GM04504 (cell line): ENCODE results near the gene PNKP.
A peak's percentile ranks its signal among the peaks of the same experiment; 100 is the strongest.

Experiments
- DNase-seq: peaks from one replicate; pipeline ENCODE4 v3.0.0-alpha.2; 2012; ENCODE audit warnings: low read depth

The PNKP gene

DNA sequence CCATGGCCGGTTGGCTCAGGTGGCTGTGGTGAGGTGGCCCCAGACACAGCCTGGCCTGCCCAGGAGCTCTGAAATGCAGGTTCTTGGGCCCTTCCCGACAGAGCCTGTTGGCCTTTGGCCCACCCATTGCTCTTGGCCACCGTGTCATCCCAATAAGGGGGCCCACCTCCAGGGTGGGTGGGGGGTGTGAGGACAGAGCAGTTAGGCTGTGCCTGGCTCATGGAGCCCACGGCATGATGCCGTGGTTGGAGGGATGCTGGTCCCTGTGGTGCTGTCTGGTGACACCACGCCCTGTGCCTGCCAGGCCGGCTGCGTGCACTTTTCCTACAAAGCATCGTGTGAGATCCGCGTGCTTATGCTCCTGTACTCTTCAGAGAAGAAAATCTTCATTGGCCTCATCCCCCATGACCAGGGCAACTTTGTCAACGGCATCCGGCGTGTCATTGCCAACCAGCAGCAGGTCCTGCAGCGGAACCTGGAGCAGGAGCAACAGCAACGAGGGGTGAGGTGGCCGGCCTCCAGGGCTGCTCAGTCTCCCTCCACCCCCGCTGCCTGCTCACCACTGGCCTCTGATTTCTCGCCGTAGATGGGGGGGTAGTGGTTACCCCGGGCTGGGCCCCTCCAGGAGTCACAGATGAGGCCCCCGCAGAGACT, 7.6 kb downstream of the PNKP start:
- DNase-seq, result no peak

- DNase-seq, result no peak
These were observed 9.0 kb downstream of the PNKP start for GRCh38 chr19:49858088-49858985.

- DNase-seq, result no peak
These were observed 9.6 kb downstream of the PNKP start for GRCh38 chr19:49857838-49858087.

DNA sequence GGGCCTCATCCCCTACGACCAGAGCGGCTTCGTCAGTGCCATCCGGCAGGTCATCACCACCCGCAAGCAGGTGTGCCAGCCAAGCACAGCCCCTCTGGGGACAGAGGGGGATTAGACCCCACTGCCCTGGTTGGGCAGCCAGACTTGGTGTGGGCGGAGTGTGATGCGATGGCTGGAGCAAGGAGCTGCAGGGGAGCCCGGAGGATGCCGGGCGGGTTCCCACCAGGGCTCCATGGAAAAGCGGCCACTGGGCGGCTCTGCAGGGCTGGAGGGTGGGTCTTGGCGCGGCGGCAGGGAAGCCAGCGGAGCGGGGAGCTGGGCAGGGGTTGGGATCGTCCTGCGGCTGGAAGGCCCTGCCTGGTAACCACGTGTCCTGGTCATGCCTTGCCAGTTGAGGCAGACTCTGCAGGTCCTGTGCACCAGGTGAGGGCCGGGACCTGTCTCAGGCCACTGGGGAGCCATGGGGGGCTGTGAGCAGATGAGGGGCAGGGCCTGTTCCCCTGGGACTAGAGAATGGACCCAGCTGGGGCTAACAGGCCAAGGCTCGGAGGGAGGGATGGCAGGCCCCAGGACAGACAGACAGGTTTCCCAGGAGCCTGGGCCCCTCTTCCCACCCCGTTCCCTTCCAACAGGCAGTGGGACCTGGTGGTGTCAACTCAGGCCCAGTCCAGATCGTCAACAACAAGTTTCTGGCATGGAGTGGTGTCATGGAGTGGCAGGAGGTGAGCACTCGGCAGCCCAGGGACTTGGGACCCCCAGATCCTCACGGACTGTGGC, 10.1 kb downstream of the PNKP start:
- no peak for DNase-seq

GRCh38 chr19:49856574-49857021, 10.8 kb downstream of the PNKP start:
- DNase-seq, result no peak

DNA sequence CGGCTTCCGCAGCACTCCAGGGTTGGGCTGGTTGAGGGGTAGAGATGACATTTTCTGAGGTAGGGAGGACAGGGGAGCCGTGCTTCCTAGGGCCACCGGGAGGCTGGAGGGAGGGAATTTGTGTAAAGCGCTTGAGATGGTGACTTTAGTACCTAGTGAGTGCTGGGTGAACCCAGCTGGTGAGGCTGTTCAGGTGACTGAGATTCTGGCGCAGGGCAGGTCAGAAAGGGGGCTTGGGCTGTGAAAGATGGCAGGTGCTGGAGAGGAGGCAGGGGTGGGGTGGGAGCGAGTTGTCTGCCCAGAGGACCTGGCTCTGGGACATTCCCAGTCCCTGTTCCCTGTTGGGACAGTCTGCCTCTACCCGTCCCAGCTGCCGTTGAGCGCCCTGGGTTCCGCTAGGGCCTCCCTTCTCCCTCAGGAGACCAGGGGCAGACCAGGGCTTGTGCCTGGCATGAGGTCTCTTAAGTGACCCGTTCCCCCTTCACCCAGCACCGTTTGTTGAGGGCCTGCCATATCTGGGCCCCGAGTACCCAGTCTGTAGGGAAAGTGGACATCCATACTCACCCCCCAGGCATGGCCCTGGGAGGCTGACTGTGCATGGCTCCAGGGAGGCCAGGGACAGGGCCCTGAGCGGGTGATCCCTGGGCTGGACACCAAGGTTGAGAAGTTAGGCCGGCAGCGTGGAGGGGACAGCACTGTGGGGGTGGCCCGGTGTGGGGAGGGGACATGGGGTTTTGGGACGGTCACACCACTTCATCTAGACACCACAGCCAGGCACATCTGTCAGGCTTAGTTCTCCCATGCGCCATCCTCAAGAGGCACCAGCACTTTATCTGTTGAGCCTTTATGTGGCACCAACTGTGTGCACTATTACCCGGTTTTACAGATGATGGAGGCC, 11.5 kb downstream of the PNKP start:
- no peak for DNase-seq

DNA sequence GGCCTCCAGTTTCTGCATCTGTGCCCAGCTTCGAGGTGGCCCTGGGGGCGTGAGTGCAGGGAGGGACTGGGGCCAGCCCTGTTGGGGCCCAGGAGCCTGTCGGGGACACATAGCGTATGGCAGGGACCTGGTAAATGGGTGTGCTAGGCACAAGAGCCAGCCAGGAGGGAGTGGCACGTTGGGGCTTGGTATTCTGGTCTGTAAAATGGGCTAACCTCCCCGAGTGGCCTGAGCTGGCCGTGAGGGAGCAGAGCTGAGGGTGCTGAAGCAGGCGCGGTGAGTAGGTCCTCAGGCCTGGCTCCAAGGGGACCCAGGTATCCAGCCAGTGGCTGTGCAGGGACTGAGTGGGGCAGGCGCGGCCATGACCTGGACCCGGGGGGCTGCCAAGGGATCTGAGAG, 12.1 kb downstream of the PNKP start:
- DNase-seq, result no peak

DNA sequence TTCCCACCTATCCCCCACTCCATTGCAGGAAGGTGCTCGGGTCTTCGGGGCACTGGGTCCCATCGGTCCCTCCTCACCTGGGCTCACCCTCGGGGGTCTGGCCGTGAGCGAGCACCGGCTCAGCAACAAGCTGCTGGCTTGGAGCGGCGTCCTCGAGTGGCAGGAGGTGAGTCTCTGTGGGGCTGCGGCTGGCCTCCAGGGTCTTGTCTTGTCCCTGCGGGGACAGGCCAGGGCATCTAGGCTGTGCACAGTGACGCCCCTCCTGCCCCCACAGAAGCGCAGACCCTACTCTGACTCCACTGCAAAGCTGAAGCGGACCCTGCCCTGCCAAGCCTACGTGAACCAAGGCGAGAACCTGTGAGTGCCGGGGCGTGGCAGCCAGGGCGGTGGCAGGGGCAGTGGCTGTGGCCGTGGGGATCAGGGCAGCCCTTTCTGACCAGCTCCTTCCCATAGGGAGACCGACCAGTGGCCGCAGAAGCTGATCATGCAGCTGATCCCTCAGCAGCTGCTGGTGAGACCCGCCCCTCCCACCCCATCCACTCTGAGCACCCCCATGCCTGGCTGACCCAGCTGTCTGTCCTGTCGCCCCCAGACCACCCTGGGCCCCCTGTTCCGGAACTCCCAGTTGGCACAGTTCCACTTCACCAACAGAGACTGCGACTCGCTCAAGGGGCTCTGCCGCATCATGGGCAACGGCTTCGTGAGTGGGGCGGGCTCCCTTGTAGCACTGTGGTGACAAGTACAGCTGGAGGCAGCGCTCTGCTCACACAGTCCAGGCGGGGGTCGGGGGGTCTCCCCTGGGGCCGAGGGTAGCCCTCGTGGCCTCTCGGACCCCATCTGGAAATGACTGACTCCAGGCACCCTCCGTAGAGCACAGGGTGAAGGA, 12.8 kb downstream of the PNKP start:
- no peak for DNase-seq

DNA sequence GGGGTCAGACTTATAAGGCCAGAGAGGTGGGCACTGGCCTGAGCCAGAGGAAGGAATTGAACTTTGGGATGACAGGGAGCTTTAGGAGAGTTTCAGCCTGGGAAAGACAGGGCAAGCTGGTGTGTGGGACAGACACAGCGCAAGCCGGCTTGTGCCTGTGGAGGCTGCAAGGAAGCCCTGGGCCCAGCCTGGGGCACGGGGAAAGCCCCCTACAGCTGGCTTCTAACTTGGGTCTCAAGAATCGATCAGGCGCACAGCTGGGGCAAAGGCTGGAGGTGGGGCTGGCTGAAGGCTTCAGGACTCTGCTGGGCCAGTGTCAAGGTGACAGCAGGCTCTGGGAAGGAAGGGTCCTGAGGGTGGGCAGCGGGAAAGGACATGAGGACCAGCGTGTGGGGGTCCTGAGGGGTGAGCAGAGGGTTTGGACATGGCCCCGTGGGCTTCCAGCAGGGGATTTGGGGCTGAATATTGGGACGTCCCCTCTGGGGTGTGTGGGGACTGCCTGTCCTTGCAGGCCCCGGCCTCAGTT, 13.5 kb downstream of the PNKP start:
- DNase-seq, result no peak

DNA sequence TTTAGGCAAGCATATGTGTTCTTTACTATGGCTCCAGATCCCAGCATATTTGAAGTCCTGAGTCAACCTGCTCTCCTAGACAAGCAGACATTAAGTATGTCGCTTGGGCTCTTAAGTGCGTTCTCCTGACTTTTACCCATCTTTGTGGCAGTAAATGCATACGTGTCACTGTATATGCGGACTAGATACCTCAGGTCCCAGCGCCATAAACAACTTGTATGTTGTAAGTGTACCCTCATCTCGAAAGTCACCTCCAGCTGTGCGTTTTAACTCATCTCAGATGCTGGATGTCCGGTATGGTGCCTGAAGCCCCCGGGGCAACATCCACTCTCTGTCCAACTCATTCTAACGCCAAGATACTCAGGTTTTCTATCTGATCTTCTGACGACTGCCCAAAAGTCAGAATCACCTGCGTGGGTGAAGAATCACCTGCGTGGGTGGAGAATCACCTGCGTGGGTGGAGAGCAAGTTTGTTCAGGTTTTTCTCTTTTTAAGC, 14.7 kb downstream of the PNKP start:
- DNase-seq, result no peak

GRCh38 chr19:49851456-49852259, 15.7 kb downstream of the PNKP start:
- no peak for DNase-seq

GRCh38 chr19:49850487-49851342, 16.7 kb downstream of the PNKP start, which contains the start of gene PTOV1:
Gene PTOV1 (plus strand): TSS chr19:49851159.
- peak; percentile 80 for DNase-seq

GRCh38 chr19:49850221-49850486, 17.2 kb downstream of the PNKP start:
- DNase-seq, result no peak

DNA sequence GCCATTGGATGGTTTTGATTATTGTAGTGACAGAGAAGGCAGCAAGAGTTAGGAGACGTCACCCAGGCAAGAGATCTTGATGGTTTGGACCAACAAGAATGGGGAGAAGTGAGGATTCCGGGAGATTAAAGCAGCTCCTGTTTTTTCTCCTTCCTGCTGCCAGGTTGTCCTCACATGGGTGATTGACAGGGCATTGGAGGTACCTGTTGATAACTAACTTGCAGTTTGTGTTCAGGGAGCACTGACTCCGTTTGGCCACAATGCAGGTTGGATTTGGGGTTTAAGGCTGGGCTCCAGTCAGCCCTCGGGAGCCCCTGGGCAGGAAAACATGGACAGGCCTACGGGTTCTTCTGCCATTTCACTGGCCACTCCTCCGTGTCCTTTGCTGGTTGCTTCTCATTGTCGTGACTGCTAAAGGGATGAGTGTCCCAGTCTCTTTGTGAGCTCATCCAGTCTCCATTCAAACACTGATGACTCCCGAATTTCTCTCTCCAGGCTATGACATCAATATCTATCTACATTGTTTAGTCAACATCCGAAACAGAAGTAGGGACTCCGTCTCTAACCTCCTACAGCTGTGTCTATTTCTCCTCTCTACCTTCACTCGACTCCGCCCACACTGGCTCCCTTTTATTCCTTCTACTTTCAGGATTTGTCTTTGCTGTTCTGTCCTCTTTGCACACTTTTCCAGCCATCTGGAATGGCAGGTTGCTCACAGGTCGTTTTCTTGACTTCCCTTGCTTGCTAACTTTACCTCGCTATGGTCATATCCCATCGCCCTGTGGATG, 17.7 kb downstream of the PNKP start:
- DNase-seq, result no peak

GRCh38 chr19:49848938-49849337, 18.4 kb downstream of the PNKP start:
- DNase-seq, result no peak

DNA sequence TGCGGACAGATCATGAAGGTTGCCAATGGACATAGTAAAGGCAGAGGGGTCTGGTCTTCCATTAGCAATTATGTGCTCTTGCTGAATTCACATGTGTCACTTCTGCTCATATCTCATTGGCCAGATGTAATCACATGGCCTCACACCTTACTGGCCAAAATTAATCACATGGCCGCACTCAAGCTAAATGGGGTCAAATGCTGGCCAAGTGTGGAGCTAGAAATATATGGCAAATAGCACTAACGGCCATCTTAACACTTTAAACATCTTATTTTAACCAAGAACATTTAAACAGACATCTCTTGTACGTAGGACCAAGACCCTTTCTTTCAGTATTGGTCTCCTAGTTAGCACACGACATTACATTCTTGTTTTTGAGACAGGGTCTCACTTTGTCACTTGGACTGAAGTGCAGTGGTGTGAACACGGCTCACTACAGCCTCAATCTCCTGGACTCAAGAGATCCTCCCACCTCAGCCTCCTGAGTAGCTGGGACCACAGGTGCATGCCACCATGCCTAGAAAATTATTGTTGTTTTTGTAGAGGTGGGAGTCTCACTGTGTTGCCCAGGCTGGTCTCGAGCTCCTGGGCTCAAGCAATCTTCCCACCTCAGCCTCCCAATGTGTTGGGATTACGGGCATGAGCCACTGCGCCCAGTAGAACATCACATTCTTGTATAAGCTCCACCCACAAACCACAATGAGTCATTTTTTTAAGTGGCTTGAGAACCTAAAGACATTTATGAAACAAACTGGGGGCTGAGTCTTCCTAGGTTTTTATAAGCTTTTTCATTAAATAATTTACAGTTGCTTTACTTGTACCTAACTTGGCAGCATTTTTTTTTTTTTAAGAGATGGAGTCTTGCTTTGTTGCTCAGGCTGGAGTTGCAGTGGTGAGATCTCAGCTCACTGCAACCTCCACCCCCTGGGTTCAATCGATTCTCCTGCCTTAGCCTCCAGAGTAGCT, 19.4 kb downstream of the PNKP start:
- peak; percentile 61 for DNase-seq

DNA sequence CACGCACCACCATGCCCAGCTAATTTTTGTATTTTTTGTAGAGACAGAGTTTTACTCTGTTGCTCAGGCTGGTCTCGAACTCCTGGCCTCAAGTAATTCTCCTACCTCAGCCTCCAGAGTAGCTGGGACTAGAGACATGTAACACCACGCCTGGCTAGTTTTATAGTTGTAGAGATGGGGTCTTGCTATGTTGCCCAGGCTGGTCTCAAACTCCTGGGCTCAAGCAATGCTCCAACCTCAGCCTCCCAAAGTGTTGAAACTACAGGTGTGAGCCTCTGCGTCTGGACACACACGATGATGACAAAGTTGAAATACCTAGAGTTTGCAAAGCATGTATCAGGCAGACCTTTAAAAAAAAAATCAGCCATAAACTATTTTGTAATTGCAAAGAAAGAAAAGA, 21.0 kb downstream of the PNKP start:
- no peak for DNase-seq
